Vagina (tissue), 2 donors: ENCODE measurements around the gene YBX2.

ENCODE experiments used
- CTCF ChIP-seq, 3 experiments: fragments of 450-650 bp in 2 of 3; fragments of 200-600 bp in 1 of 3; sonication (generic) in 1 of 3; IDR thresholded peaks; one replicate each; pipeline ENCODE4 v1.5.1; 2017 to 2019; ENCODE audit warnings: antibody characterized with exemption in 3 of 3, mild to moderate bottlenecking in 2 of 3, moderate library complexity in 2 of 3
- POLR2A ChIP-seq, 2 donors: fragments of 450-650 bp; IDR thresholded peaks; one replicate each; pipeline ENCODE4 v1.6.1; 2017; ENCODE audit warnings: antibody characterized with exemption in 2 of 2, mild to moderate bottlenecking in 2 of 2, moderate library complexity in 2 of 2

- TF ChIP-seq CTCF (IDR thresholded peaks at IDR 0.05) = no peak
- TF ChIP-seq POLR2A (IDR thresholded peaks at IDR 0.05) = no peak
Measured at GRCh38 chr17:7240375-7240774, 54.1 kb downstream of the YBX2 start.
